ENCODE results near the gene RTEL1. TPM values are rescaled to one million over a fixed set of nuclear protein-coding genes. Genes with fewer than 3 reads are reported as not detected.

RTEL1 gene
- total RNA-seq, 3 donors from 2014 or later (not counting 1 experiment from before 2014, with no cell fraction given), result 36.3 to 52.0 (median 40.4) TPM

GRCh38 chr20:63709149-63709527 lies 51.0 kb downstream of the RTEL1 start:
- Histone ChIP-seq H3K4me1 (ENCODE audit: control insufficient read depth, insufficient read depth, low read length) (peaks cover 29% of the 10 kb centered on the region), H3K9me3 (ENCODE audit: control insufficient read depth, insufficient read depth, low read length) (no peaks in the 10 kb centered on the region), H3K36me3 (ENCODE audit: control insufficient read depth, insufficient read depth, low read length) (peaks cover 30% of the 10 kb centered on the region), H3K27me3 (ENCODE audit: control insufficient read depth, insufficient read depth, low read length) (no peaks in the 10 kb centered on the region), H3K27ac (ENCODE audit: low read length) (no peak overlapping the region), H3K4me3 (ENCODE audit: low read length) (no peak overlapping the region)
- DNase-seq (no peak), ATAC-seq (no peak)
- Mint-ChIP-seq H3K4me1 (peaks cover 37 to 42% of the 10 kb centered on the region in 2 donors), H3K36me3 (peaks cover 7% of the 10 kb centered on the region), H3K9me3 (no peaks in the 10 kb centered on the region), H3K27me3 (ENCODE audit: low read depth in 2 of 2) (no peaks in the 10 kb centered on the region), H3K27ac (peak overlapping the region; percentile 79 to 87), H3K4me3 (peak overlapping the region; percentile 78)
- WGBS (ENCODE audit: insufficient coverage), result 92% methylated on average over 17 of the region's 17 CpGs
- intact Hi-C loops (cut with micrococcal nuclease), result loop anchor here (5.0 kb wide), 1 partner anchor 33 kb away; no protein-coding TSS in a partner anchor
- no peak for TF ChIP-seq CTCF (IDR thresholded peaks at IDR 0.05)

- peak overlapping the region; percentile 79 for H3K4me3 Mint-ChIP-seq
- intact Hi-C loops (cut with micrococcal nuclease), result no loop called here
- no peaks in the 10 kb centered on the region for H3K9me3 Mint-ChIP-seq
- peaks cover 13% of the 10 kb centered on the region for H3K36me3 ChIP-seq (ENCODE audit: control insufficient read depth, insufficient read depth, low read length)
- DNase-seq (no peak), ATAC-seq (no peak)
- H3K4me3 ChIP-seq (ENCODE audit: low read length), result no peak overlapping the region
- no peaks in the 10 kb centered on the region for H3K27me3 Mint-ChIP-seq (ENCODE audit: low read depth in 2 of 2)
- peaks cover 7% of the 10 kb centered on the region for H3K9me3 ChIP-seq (ENCODE audit: control insufficient read depth, insufficient read depth, low read length)
- no peak overlapping the region for H3K27ac ChIP-seq (ENCODE audit: low read length)
- peaks cover 45 to 50% of the 10 kb centered on the region in 2 donors for H3K4me1 Mint-ChIP-seq
- H3K27me3 ChIP-seq (ENCODE audit: control insufficient read depth, insufficient read depth, low read length), result no peaks in the 10 kb centered on the region
- peaks cover 13% of the 10 kb centered on the region for H3K36me3 Mint-ChIP-seq
- WGBS (ENCODE audit: insufficient coverage), result 89% methylated on average over 12 of the region's 12 CpGs
- peaks cover 25% of the 10 kb centered on the region for H3K4me1 ChIP-seq (ENCODE audit: control insufficient read depth, insufficient read depth, low read length)
- TF ChIP-seq CTCF (IDR thresholded peaks at IDR 0.05), result no peak
- H3K27ac Mint-ChIP-seq, result no peak overlapping the region
These were observed 53.1 kb downstream of the RTEL1 start for GRCh38 chr20:63711085-63711645.

- Mint-ChIP-seq H3K9me3 (no peaks in the 10 kb centered on the region), H3K4me1 (peaks cover 41 to 45% of the 10 kb centered on the region in 2 donors), H3K27me3 (ENCODE audit: low read depth in 2 of 2) (no peaks in the 10 kb centered on the region), H3K4me3 (no peak overlapping the region), H3K27ac (peak overlapping the region in 1 of 2 donors; percentile 31), H3K36me3 (peaks cover 13% of the 10 kb centered on the region)
- H3K27me3 ChIP-seq (ENCODE audit: control insufficient read depth, insufficient read depth, low read length), result no peaks in the 10 kb centered on the region
- intact Hi-C loops (cut with micrococcal nuclease), result no loop called here
- TF ChIP-seq CTCF (IDR thresholded peaks at IDR 0.05), result no peak
- no peak overlapping the region for H3K27ac ChIP-seq (ENCODE audit: low read length)
- H3K36me3 ChIP-seq (ENCODE audit: control insufficient read depth, insufficient read depth, low read length), result peaks cover 13% of the 10 kb centered on the region
- no peak for DNase-seq
- WGBS (ENCODE audit: insufficient coverage), result 100% methylated on average over 1 of the region's 1 CpG
- peaks cover 7% of the 10 kb centered on the region for H3K9me3 ChIP-seq (ENCODE audit: control insufficient read depth, insufficient read depth, low read length)
- no peak for ATAC-seq
- H3K4me3 ChIP-seq (ENCODE audit: low read length), result no peak overlapping the region
- H3K4me1 ChIP-seq (ENCODE audit: control insufficient read depth, insufficient read depth, low read length), result peaks cover 15% of the 10 kb centered on the region
These were observed 54.1 kb downstream of the RTEL1 start for GRCh38 chr20:63712191-63712590.

- WGBS (ENCODE audit: insufficient coverage), result 100% methylated on average over 2 of the region's 5 CpGs
- H3K4me1 Mint-ChIP-seq, result peaks cover 39 to 41% of the 10 kb centered on the region in 2 donors
- no peak for ATAC-seq
These were observed 56.7 kb downstream of the RTEL1 start for GRCh38 chr20:63714858-63715257.

More at GRCh38 chr20:63714858-63715257, 56.7 kb downstream of the RTEL1 start:
- Histone ChIP-seq H3K9me3 (ENCODE audit: control insufficient read depth, insufficient read depth, low read length) (peaks cover 7% of the 10 kb centered on the region), H3K36me3 (ENCODE audit: control insufficient read depth, insufficient read depth, low read length) (peaks cover 17% of the 10 kb centered on the region), H3K4me1 (ENCODE audit: control insufficient read depth, insufficient read depth, low read length) (no peaks in the 10 kb centered on the region), H3K27ac (ENCODE audit: low read length) (no peak overlapping the region), H3K4me3 (ENCODE audit: low read length) (no peak overlapping the region), H3K27me3 (ENCODE audit: control insufficient read depth, insufficient read depth, low read length) (no peaks in the 10 kb centered on the region)
- no peak for TF ChIP-seq CTCF (IDR thresholded peaks at IDR 0.05)
- no peak overlapping the region for H3K4me3 Mint-ChIP-seq
- no peak overlapping the region for H3K27ac Mint-ChIP-seq
- H3K9me3 Mint-ChIP-seq, result peaks cover 0 to 4% of the 10 kb centered on the region in 2 donors
- no peaks in the 10 kb centered on the region for H3K27me3 Mint-ChIP-seq (ENCODE audit: low read depth in 2 of 2)
- no peak for DNase-seq
- peaks cover 23% of the 10 kb centered on the region for H3K36me3 Mint-ChIP-seq
- intact Hi-C loops (cut with micrococcal nuclease), result no loop called here

Data from natural killer cell (primary cell).